Left colon (tissue), 2 donors: ENCODE measurements around the gene PDLIM1. TPM values are rescaled to one million over a fixed set of nuclear protein-coding genes. Genes with fewer than 3 reads are reported as not detected.

Experiments
- ATAC-seq: fragments of 200-7000 bp; cut with Tn5 transposase; one replicate; pipeline ENCODE4 v1.9.1; 2020; ENCODE audit warnings: mild to moderate bottlenecking, moderate library complexity
- DNase-seq, 2 donors: peaks; one replicate each; pipeline ENCODE4 v3.0.0-alpha.2; 2020
- intact Hi-C, 2 donors: fragments of 100-400 bp; cut with DNase I in 1 of 2; cut with micrococcal nuclease in 1 of 2; formaldehyde crosslinking; loops; one replicate each; pipeline versions ENCODE4 v1.11.2 to v1.14.0; 2022; cut with DNase I, micrococcal nuclease
- total RNA-seq, 2 donors: library from RNA; stranded (reverse); fragmentation: NEBNext Ultra II Directional; extraction: Animal tissue kit (Norgen Biotek cat#: 25700); gene quantifications; one replicate each; pipeline ENCODE4 v1.2.1, GENCODE V29; 2021
- donor health status: DM: no; HTN: no; CAD: no.
- donor health status: DM: yes; HTN: yes; CAD: no.

PDLIM1 gene
- total RNA-seq, 2 donors from 2014 or later: 342 to 417 TPM

- ATAC-seq: no peak
- intact Hi-C loops: no loop called here
- no peak for DNase-seq
These were observed 30.9 kb upstream of the PDLIM1 start for GRCh38 chr10:95321554-95322301.

DNA sequence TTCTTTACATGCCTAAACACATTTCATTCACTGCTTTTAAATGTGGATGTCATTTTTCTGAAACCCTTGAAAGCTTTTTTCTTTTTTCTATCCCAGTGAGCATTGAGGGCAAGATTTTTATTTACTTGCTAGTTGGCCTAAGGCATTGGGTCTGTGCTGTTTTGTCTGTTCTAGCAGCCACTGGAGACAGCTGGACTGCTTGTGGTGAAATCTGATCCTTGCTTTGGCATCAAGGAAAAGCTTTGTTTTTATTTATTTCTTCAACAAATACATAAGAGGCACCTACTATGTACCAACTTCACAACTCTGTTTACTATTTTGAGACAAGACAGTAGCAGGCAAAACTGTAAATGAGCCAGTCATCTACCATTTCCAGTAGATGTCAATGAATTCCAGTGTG is 28.4 kb upstream of the PDLIM1 start:
- intact Hi-C loops: no loop called here
- ATAC-seq (no peak), DNase-seq (no peak)

- ATAC-seq (no peak), DNase-seq (no peak)
- intact Hi-C loops: no loop called here
These were observed 24.7 kb upstream of the PDLIM1 start for GRCh38 chr10:95315509-95315908.

DNA sequence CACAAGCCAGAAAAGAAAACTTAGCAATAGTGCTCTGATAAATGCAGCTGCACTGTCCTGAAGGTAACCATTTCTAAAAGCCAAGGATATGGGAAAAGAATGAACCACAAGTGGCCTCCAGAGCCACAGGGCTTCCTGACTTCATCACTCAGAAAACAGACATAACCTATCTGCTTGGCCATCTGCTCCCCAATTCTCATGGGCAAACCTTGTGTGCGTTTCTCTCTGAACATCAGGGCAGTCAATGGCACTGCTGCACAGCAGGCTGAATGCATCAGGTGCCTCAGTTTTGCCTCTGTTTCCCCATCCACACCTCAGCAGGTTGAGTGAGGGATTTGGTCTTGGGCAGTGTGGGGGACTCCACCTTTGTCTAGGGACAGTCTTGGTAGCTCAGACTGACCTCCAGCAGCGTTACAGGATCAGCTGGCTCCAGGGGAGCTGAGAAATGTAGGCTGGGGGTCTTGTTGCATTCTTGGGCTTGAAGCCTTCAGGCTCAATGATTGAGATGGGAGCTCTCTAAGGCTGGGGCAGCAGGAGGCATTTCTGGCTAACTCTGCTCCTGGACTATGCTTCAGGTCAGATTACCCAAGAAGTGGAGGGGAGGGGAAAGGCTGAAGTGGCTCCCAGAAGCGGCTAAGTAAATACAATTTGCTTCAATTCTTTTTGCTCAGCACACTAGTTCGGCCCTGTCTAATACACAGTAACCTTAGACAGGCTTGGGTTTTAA is 23.6 kb upstream of the PDLIM1 start:
- intact Hi-C loops: no loop called here
- no peak for ATAC-seq
- DNase-seq: no peak

- intact Hi-C loops: no loop called here
- no peak for ATAC-seq
- DNase-seq: no peak
These were observed 22.2 kb upstream of the PDLIM1 start for GRCh38 chr10:95312986-95313495.

- DNase-seq (no peak), ATAC-seq (no peak)
- intact Hi-C loops: no loop called here
These were observed 21.5 kb upstream of the PDLIM1 start for GRCh38 chr10:95312257-95312656.

DNA sequence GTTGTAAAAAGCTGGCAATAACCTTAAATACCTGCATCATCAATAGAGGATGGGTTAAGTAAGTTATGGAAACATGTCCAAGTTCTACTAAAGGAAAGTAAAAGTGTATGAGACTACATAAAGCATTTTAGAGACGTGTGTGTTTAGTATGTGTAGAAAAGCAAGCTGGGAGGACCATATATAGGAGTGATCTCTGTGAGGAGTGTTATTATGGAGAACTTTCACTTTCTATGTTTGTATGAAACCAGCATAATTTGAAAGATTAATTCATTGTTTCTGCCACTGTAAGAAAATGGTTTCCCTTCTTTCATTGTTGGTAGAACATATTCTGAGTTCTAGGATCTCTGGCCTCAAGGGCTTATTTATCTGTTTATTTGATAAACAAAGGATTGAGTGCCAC is 19.2 kb upstream of the PDLIM1 start:
- no peak for DNase-seq
- intact Hi-C loops: no loop called here
- ATAC-seq: peak; percentile 47

DNA sequence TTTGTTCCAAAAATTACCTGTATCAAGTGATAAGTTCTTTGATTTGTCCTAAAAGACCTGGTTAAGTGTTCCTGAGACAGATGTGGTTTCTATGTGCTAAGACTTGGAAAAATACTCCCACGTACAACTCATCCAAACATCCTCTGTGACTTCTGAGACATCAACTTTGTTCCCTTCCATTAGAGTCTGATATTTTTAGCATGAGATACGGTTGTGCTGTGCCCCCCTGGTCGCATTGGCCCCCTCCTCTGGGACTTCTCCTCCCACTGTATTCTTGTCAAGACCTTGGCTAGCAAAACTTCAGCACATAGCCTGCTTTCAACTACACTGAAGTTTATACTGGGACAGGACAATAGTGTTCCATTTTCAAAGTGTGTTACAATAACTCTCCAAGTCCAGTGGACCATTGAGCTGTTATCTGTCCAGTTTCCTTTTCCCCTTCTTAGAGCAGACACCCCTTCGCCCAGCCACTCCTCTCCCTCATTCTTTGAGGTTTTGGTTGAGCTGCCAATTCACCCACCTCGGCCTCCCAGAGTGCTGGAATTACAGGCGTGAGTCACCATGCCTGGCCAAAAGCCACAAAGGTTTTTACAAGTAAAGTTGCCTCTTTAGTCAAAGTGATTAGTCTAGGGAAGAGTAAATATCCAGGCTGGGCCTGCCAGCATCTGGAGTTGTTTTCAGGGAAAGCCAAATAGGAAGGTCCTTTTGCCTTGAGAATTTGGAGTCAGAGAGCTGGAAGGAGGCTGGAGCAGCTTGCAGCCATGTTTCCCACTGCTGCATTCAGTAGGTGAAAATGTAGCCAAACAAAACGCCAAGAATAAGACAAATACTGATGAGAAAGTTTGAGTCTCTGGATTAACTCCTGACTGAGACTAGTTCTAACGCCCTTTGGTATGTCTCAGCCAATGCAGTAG is 17.8 kb upstream of the PDLIM1 start:
- intact Hi-C loops: no loop called here
- DNase-seq: peak; percentile 81 to 92
- peak; percentile 73 for ATAC-seq

- DNase-seq: no peak
- intact Hi-C loops: no loop called here
- ATAC-seq: no peak
These were observed 16.0 kb upstream of the PDLIM1 start for GRCh38 chr10:95306851-95307250.

- ATAC-seq: no peak
- DNase-seq: no peak
- intact Hi-C loops: no loop called here
These were observed 15.5 kb upstream of the PDLIM1 start for GRCh38 chr10:95306318-95306650.

GRCh38 chr10:95305606-95306317 is 15.0 kb upstream of the PDLIM1 start:
- ATAC-seq (peak; percentile 25), DNase-seq (no peak)
- intact Hi-C loops: no loop called here

DNA sequence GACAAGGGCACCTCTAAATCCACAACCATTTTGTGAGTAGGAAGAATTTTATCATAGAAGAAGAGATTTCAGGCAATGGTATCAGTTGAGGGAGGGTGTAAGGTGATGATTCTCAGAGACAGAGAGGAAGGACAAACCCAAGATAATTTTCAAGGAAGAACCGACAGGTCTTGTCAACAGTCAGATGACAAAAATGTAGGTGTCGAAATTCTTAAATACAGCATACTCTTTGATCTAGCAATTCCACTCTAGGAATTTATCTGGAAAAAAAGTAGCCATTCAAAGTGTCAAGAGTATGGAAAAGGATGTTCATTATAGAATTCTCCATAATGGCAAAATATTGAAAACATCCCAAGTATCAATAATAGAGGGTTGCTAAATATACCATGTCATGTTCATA is 14.2 kb upstream of the PDLIM1 start:
- ATAC-seq (no peak), DNase-seq (no peak)
- intact Hi-C loops: no loop called here

- DNase-seq (no peak), ATAC-seq (peak; percentile 47)
- intact Hi-C loops: no loop called here
These were observed 13.7 kb upstream of the PDLIM1 start for GRCh38 chr10:95304463-95304862.

DNA sequence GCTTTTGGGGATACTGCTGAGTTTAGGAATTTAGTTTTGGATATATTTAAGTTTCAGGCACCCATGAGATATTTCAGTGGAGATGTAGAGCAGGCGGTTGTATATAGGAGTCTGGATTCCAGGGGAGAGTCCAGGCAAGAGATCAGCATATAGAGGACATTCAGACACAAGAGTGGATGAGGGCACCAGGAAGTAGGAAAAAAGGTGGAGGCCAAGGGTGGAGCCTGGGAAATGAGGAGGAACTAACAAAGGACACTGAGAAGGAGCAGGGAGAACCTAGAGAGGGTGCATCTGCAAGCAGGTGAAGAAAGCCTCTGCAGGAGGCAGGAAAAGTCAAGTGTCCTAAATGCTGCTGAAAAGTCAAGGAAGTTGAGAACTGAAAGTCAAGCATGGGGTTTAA is 13.1 kb upstream of the PDLIM1 start:
- peak; percentile 67 for ATAC-seq
- DNase-seq: peak in 1 of 2 donors; percentile 40
- intact Hi-C loops: no loop called here

- intact Hi-C loops: no loop called here
- ATAC-seq (no peak), DNase-seq (no peak)
These were observed 12.7 kb upstream of the PDLIM1 start for GRCh38 chr10:95303535-95303934.

GRCh38 chr10:95300022-95300539 is 9.3 kb upstream of the PDLIM1 start:
- DNase-seq (no peak), ATAC-seq (no peak)
- intact Hi-C loops: no loop called here

GRCh38 chr10:95297402-95297801 is 6.6 kb upstream of the PDLIM1 start:
- no peak for ATAC-seq
- no peak for DNase-seq
- intact Hi-C loops: no loop called here

- DNase-seq (no peak), ATAC-seq (no peak)
- intact Hi-C loops: no loop called here
These were observed 6.0 kb upstream of the PDLIM1 start for GRCh38 chr10:95296764-95297163.
